Astrocyte (in vitro differentiated cells and primary cell): ENCODE data around the gene NRP1. TPM values are rescaled to one million over a fixed set of nuclear protein-coding genes. Genes with fewer than 3 reads are reported as not detected.
A peak's percentile ranks its signal among the peaks of the same experiment; 100 is the strongest.

Source experiments
- DNase-seq: peaks from one replicate; pipeline ENCODE4 v3.0.0-alpha.2; 2010; ENCODE audit warnings: low read depth
- FAIRE-seq: peaks from 2 replicates; lab custom pipeline; 2011; peaks lifted over from hg19 to GRCh38; lab: Jason Lieb, UNC
- H2AFZ ChIP-seq: 2 replicates; pipeline ENCODE4 v1.6.0; 2012; ENCODE audit warnings: low read depth, low read length, inconsistent platforms
- H3K27ac ChIP-seq: 2 replicates; pipeline ENCODE4 v1.5.1; 2011; ENCODE audit warnings: low read depth, low read length, inconsistent platforms
- H3K27me3 ChIP-seq: 2 replicates; pipeline ENCODE4 v1.6.0; 2011; ENCODE audit warnings: low read length, inconsistent platforms; ENCODE audit not compliant: insufficient read depth
- H3K36me3 ChIP-seq: 2 replicates; pipeline ENCODE4 v1.5.1; 2011; ENCODE audit warnings: low read length, inconsistent platforms; ENCODE audit not compliant: insufficient read depth
- H3K4me1 ChIP-seq: 2 replicates; pipeline ENCODE4 v1.5.1; 2011; ENCODE audit warnings: low read length, inconsistent platforms; ENCODE audit not compliant: insufficient read depth
- H3K4me2 ChIP-seq: 2 replicates; pipeline ENCODE4 v1.6.0; 2012; ENCODE audit warnings: low read length, inconsistent platforms
- H3K4me3 ChIP-seq: 2 replicates; pipeline ENCODE4 v1.5.1; 2011; ENCODE audit warnings: low read depth, mild to moderate bottlenecking, low read length, inconsistent platforms; ENCODE audit not compliant: insufficient read depth
- H3K79me2 ChIP-seq: 2 replicates; pipeline ENCODE4 v1.6.0; 2012; ENCODE audit warnings: mild to moderate bottlenecking, low read length, inconsistent platforms; ENCODE audit not compliant: insufficient read depth
- H3K9ac ChIP-seq: 2 replicates; pipeline ENCODE4 v1.6.0; 2012; ENCODE audit warnings: mild to moderate bottlenecking, low read length, inconsistent platforms
- H3K9me3 ChIP-seq: 2 replicates; pipeline ENCODE4 v1.5.1; 2012; ENCODE audit warnings: low read depth, mild to moderate bottlenecking, low read length, inconsistent platforms; ENCODE audit not compliant: insufficient read depth
- H4K20me1 ChIP-seq: 2 replicates; pipeline ENCODE4 v1.6.0; 2012; ENCODE audit warnings: low read length, inconsistent platforms; ENCODE audit not compliant: insufficient read depth
- H3K27ac Mint-ChIP-seq: one replicate; pipeline ENCODE4 v1.8.0; 2021; ENCODE audit warnings: mild to moderate bottlenecking, mixed read lengths; ENCODE audit not compliant: unreplicated experiment
- H3K27me3 Mint-ChIP-seq: one replicate; pipeline ENCODE4 v1.8.0; 2021; ENCODE audit warnings: low read depth, mixed read lengths; ENCODE audit not compliant: unreplicated experiment
- H3K36me3 Mint-ChIP-seq: one replicate; pipeline ENCODE4 v1.8.0; 2021; ENCODE audit warnings: low read depth, mixed read lengths; ENCODE audit not compliant: unreplicated experiment
- H3K4me1 Mint-ChIP-seq: one replicate; pipeline ENCODE4 v1.8.0; 2021; ENCODE audit warnings: low read depth, mixed read lengths; ENCODE audit not compliant: unreplicated experiment
- H3K4me3 Mint-ChIP-seq: one replicate; pipeline ENCODE4 v1.8.0; 2021; ENCODE audit warnings: mild to moderate bottlenecking, moderate library complexity, mixed read lengths; ENCODE audit not compliant: unreplicated experiment
- H3K9me3 Mint-ChIP-seq: one replicate; pipeline ENCODE4 v1.8.0; 2021; ENCODE audit warnings: mild to moderate bottlenecking, mixed read lengths; ENCODE audit not compliant: unreplicated experiment
- EZH2 ChIP-seq: IDR thresholded peaks from 2 replicates; pipeline ENCODE4 v1.6.1; 2012; ENCODE audit warnings: mild to moderate bottlenecking, low read length, inconsistent platforms; ENCODE audit not compliant: insufficient read depth
- total RNA-seq: library from RNA; stranded (reverse); gene quantifications from 2 replicates; pipeline ENCODE4 v1.2.1, GENCODE V29; 2021
- TF ChIP-seq, protein P1 (sequence below): IDR thresholded peaks from 2 replicates; pipeline ENCODE4 v1.5.1; 2011; ENCODE audit warnings: low read depth, mild to moderate bottlenecking, inconsistent platforms, low read length, moderate library complexity; ENCODE audit not compliant: insufficient read depth

NRP1 gene
- total RNA-seq, 1 donor from 2014 or later = 59.4 TPM

DNA sequence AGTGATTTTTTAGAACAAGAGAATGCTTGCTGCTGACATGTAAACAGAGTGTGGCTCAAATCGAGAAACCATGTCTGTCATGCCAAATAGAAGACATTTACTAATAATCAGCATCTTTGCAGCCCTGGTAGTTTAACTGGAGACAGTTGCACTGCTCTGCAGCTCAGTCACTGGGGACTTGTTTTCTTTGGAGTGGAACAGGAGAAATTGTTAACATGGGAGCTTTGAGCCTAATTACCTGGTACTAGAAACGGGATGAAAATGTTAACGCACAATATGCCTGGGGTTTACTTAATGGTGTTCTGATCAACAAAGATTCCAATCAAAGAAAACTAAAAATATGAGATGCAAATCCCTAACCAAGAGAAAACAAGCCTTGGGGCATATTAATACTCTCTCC, 153.5 kb downstream of the NRP1 start:
- Histone ChIP-seq H3K27ac (no peak overlapping the region), H3K9ac (no peak overlapping the region), H3K27me3 (no peaks in the 10 kb centered on the region), H3K9me3 (no peaks in the 10 kb centered on the region), H3K36me3 (peaks cover 32% of the 10 kb centered on the region), H2AFZ (no peak overlapping the region), H3K4me1 (peaks cover 31% of the 10 kb centered on the region), H3K4me3 (no peak overlapping the region), H3K4me2 (no peak overlapping the region), H3K79me2 (no peaks in the 10 kb centered on the region), H4K20me1 (no peaks in the 10 kb centered on the region)
- peaks cover 33% of the 10 kb centered on the region for H3K4me1 Mint-ChIP-seq
- H3K36me3 Mint-ChIP-seq = peaks cover 27% of the 10 kb centered on the region
- peaks cover 2% of the 10 kb centered on the region for H3K9me3 Mint-ChIP-seq
- H3K4me3 Mint-ChIP-seq = no peak overlapping the region
- no peak for TF ChIP-seq EZH2
- TF ChIP-seq, protein P1, sequence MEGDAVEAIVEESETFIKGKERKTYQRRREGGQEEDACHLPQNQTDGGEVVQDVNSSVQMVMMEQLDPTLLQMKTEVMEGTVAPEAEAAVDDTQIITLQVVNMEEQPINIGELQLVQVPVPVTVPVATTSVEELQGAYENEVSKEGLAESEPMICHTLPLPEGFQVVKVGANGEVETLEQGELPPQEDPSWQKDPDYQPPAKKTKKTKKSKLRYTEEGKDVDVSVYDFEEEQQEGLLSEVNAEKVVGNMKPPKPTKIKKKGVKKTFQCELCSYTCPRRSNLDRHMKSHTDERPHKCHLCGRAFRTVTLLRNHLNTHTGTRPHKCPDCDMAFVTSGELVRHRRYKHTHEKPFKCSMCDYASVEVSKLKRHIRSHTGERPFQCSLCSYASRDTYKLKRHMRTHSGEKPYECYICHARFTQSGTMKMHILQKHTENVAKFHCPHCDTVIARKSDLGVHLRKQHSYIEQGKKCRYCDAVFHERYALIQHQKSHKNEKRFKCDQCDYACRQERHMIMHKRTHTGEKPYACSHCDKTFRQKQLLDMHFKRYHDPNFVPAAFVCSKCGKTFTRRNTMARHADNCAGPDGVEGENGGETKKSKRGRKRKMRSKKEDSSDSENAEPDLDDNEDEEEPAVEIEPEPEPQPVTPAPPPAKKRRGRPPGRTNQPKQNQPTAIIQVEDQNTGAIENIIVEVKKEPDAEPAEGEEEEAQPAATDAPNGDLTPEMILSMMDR = no peak
- DNase-seq (no peak), FAIRE-seq (no peak)
- peaks cover 1% of the 10 kb centered on the region for H3K27me3 Mint-ChIP-seq
- H3K27ac Mint-ChIP-seq = peak overlapping the region; percentile 20

DNA sequence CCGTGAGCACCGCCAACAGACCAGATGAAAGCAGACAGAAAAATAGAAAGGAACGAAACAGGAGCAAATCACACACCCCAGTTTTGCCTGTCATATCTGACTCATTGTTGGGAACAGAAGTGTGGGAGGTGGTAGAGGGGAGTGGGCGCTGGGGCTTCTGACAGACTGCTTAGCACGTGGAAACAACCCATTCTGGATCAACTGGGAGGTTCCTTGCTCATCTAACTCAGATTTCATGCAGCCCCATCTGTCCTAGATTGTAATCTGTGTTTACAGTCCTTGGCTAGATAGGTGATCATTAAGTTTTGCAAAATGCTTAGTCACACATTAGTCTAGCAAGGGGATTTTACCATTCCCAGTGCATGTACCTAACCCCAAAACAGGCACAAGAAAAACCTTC, 154.1 kb downstream of the NRP1 start:
- Histone ChIP-seq H3K79me2 (no peaks in the 10 kb centered on the region), H3K9me3 (no peaks in the 10 kb centered on the region), H3K36me3 (peaks cover 27% of the 10 kb centered on the region), H3K27ac (peak overlapping the region; percentile 25), H2AFZ (no peak overlapping the region), H4K20me1 (no peaks in the 10 kb centered on the region), H3K4me2 (peak overlapping the region; percentile 4), H3K27me3 (no peaks in the 10 kb centered on the region), H3K4me3 (no peak overlapping the region), H3K9ac (no peak overlapping the region), H3K4me1 (peaks cover 31% of the 10 kb centered on the region)
- H3K4me3 Mint-ChIP-seq = no peak overlapping the region
- peaks cover 27% of the 10 kb centered on the region for H3K36me3 Mint-ChIP-seq
- H3K9me3 Mint-ChIP-seq = peaks cover 2% of the 10 kb centered on the region
- H3K27me3 Mint-ChIP-seq = peaks cover 1% of the 10 kb centered on the region
- DNase-seq (peak; percentile 71), FAIRE-seq (peak; percentile 26)
- TF ChIP-seq, protein P1 = no peak
- no peak for TF ChIP-seq EZH2
- peaks cover 33% of the 10 kb centered on the region for H3K4me1 Mint-ChIP-seq
- H3K27ac Mint-ChIP-seq = peak overlapping the region; percentile 79

DNA sequence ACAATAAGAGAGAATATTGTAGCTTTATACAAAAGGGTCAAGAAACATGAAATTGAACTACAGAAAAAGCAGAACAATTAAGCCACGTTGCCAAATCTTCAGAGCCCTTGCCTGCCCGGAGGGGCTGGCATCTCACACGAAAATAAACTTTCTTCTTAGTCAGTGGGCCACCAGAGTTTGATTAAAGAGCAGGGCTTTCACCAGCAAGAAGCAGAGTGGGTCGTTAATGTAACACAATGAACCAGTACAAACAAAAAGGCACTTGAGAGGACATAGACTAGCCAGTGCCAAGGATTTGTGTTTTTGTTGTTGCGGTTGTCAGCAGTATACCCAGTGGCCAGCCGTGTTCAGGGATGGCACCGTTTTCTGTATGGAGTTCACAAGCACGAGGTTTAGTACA, 155.4 kb downstream of the NRP1 start:
- Histone ChIP-seq H3K9ac (peak overlapping the region; percentile 33), H2AFZ (peak overlapping the region; percentile 6), H3K4me1 (peaks cover 31% of the 10 kb centered on the region), H3K79me2 (no peaks in the 10 kb centered on the region), H3K27ac (peak overlapping the region; percentile 51), H3K9me3 (no peaks in the 10 kb centered on the region), H3K4me3 (no peak overlapping the region), H3K4me2 (peak overlapping the region; percentile 56), H3K27me3 (no peaks in the 10 kb centered on the region), H3K36me3 (peaks cover 18% of the 10 kb centered on the region), H4K20me1 (no peaks in the 10 kb centered on the region)
- no peak for DNase-seq
- FAIRE-seq = no peak
- Mint-ChIP-seq H3K9me3 (peaks cover 2% of the 10 kb centered on the region), H3K4me3 (no peak overlapping the region), H3K27ac (no peak overlapping the region), H3K36me3 (peaks cover 27% of the 10 kb centered on the region), H3K27me3 (peaks cover 1% of the 10 kb centered on the region), H3K4me1 (peaks cover 33% of the 10 kb centered on the region)
- TF ChIP-seq, protein P1 = no peak
- no peak for TF ChIP-seq EZH2
